HG03060 (cell line): ENCODE measurements around the gene TPRA1.

Experiments used
- ATAC-seq: cut with Tn5 transposase; IDR thresholded peaks from one replicate; pipeline ENCODE4 v1.9.1; 2021; ENCODE audit warnings: low read depth, moderate number of reproducible peaks; ENCODE audit not compliant: unreplicated experiment

The TPRA1 gene

DNA sequence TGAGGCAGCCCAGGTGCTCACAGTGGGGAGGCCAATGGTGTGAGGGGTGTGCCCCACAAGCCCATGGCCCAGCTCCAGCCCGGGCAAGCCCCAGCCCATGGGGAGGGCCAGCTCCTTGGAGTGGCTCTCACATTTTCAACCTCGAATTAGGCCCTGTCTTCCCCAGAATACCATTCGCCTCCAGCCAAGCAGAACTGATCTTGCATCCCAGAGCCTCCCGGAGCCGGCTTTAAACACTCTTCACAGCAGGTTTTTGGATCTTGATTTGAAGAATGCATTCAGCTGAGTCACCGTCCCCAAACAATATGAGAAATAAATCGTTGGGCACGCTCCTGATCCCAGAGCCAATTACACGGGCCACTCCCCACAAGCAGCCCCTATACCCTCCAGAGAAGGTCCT lies 23.7 kb downstream of the TPRA1 start:
- no peak for ATAC-seq

DNA sequence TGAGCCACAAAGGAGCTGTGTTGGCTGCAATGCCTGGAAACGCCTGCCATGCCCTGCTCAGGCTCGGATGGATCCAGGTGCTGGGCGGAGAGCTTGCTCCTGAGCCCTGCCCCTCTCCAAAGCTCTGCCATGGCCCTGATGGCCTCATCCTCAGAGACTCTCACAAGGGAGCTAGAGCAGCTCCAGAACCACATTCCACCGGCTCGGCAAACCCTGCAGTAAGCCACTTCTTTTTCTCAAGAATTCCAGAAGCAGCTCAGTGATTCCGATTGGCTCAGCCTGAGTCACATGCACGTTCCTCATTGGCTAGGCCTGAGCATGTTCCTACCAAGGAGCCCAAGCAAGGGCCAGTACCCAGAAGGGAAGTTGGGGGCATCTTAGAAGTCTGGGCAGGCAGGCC lies 24.8 kb downstream of the TPRA1 start:
- no peak for ATAC-seq

DNA sequence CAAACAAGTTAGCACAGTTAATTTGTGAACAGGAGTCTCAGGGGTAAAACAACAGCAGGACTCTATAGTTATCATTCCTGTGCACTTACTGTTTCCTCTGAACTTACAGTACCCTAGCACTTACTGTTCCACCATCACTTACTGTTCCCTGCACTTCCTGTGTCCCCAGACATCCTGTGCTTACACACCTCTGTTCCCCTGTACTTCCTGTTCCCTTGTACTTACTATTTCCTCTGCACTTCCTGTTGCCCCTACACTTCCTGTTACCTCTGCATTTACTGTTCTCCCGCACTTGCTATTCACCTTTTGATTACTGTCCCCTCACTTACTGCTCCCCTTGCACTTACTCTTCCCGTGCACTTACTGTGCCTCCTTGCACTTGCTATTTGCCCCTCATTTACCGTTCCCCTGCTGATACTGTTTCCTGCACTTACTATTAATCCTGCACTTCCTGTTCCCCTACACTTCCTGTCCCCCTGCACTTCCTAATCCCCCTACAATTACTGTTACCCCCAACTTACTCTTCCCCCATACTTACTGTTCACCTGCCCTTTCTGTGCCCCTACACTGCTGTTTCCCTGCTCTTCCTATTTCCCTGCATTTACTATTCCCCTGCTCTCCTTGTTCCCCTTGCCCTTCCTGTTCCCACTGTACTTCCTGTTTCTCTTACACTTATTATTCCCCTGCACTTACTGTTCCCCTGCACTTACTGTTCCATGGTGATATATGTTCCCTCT lies 30.3 kb downstream of the TPRA1 start:
- no peak for ATAC-seq

DNA sequence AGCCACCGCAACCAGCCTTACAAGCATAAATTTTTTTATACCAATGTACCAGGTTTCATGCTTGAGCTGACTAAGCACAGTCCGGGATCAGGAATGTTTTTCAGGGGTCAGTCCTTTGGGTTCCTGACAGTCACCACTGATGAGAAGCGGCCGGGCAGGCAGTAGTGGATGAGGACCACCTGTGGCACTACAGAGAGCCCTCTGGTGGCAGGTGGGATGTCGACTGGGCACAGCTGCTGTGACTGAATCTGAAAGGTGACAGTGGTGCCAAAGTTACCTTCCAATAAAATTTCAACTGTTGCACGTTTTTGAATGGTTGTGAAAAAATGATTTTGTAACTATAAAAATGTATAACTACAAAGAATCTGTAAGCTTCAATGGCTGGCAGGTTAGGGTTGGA lies 34.0 kb downstream of the TPRA1 start:
- no peak for ATAC-seq

DNA sequence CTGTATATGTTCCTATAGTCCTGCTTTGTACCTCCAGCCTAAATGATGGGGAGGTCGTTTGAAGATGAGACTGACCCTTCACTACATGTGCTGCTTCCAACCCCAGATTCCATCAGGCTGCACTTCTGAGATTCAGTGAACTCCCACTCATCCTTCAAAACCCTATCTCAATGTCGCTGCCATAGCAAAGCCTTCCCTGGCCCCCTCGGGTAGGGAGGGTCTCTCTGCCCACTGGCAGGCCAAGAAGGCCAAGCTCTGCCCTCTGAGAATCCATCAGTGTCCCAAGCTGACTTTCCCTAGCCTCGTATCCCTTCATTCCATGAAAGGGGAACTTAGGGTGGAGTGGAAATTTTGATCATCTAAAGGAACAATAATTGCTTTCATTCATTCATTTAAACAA lies 35.4 kb downstream of the TPRA1 start:
- ATAC-seq, result no peak

DNA sequence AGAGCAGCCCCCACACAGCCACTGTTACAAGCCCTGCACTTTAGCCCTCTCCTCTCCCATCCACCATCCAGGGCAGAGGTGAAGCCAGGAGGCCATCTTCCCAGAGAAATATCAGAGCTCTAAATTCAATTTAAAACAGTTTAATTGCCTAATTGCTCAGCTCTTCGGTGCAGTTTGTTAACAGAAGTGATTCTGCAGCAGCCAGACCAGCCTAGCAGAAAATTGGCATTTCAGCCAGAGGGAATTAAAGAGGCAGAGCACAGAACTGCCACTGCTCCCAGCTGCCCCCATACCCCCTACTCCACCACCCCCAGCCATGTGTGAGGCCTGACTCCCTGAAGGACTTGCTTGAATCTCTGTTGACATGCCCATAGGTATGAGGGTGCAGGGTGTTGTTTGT lies 38.5 kb downstream of the TPRA1 start:
- ATAC-seq, result no peak

DNA sequence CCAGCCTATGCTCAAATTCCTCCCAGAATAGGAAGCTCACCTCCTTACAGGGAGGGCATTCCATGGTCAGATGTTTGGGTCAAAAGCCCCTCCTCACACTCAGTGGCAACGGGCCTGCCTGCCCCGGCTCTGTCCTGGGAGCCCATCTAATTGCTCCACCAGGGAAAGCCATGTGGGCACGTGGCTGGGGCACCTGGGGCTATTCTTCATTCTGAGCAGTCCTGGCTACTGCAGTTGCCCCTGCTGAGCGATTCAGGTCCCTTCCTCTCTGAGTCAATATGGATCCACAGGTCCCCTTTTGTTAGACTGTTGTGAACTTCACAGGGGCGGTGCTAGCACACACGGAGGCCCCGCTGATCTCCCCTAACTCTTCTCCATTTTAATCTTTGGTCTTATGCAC lies 39.4 kb downstream of the TPRA1 start:
- no peak for ATAC-seq

DNA sequence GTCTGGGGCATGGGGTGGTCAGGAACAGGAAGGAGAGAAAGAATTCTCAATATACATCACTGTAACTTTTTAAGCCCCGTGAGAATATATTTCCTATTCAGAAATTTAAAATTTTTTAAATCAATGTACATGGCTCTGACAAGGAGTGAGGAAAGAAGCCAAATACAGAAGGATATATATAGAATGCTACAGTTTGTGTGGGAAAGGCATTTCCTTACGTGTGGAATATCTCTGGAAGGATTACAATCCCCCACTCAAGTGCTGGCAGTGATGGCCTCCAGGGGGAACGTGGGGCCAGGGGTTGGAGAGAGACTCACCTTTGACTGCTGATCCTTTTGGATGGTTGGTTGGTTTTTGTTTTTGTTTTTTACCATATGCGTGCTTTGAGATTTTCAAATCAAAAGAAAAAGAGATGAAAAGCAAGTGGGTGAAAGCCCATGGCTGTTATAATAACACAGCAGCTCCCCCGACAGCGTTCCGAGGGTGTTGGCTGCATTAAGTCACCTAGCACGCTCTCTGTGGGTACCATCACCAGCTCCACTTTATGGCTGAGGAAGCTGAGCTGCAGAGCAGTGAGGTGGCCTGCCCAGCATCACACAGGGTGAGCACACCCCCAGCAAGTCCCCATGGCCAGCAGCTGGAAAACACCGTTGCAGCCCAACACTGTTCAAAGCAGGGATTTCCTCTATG lies 39.9 kb downstream of the TPRA1 start:
- no peak for ATAC-seq

DNA sequence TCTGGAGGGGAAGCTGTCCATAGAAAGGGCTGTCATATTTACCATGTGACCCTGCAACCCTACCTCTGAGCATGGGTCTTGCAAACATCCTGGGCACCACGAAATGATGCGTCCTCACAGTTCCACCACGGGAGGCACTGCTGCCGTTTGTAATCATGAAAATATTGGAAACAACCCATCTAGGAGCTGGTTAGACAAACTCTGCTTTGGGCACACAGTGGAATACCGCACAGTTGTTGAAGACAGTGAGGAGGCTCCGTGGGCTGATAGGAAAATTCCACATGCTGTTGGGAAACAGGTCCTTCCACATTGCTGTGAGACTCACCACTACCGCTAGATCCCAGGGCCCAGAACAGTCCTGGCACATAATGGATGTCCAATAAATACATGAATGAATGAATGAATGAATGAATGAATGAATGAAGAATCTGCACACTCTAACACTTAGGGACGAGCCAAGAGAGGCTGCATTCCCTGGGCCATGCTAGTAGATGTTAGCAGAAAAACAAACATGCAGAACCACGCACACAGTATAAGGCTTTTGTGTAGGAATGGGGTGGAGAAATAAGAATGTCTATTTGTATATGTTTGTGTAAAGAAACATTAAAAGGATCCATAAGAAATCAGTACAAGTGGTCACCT lies 40.6 kb downstream of the TPRA1 start:
- no peak for ATAC-seq

DNA sequence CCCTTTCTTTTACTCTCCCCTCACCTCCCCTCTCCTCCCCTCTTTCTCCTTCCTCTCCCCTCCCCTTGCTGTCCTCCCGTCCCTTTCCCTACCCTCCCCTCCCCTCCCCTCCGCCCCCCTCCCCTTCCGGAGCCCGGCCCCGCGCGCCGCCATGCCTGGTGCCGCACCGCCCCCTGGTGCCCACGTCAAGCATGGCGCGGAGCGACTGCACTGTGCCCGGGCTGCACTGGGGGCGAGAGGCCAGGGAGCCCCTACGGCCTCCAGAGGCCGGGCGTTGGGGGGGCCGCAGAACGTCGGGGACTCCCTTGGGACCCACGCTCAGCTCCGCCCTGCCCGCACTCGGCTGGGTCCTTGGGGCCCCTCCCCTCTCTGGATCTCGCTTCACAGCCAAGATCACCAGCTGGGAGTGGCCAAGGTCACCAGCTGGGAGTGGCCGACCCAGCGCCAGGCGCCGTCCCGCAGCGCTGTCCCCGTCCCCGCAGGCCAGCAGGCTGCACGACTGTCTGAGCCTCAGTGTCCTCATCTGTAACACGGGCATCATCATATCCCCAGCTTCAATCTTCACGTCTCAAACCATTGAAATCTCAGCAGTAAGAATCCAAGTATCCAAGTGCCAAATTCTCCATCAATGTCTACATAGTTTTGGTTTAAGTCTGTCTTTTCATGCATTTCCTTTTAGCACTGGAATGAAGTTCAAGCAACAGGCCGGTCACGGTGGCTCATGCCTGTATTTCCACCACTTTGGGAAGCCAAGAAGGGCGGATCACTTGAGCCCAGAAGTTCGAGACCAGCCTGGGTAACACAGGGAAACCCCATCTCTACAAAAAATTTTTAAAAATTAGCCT lies 42.5 kb downstream of the TPRA1 start:
- no peak for ATAC-seq

DNA sequence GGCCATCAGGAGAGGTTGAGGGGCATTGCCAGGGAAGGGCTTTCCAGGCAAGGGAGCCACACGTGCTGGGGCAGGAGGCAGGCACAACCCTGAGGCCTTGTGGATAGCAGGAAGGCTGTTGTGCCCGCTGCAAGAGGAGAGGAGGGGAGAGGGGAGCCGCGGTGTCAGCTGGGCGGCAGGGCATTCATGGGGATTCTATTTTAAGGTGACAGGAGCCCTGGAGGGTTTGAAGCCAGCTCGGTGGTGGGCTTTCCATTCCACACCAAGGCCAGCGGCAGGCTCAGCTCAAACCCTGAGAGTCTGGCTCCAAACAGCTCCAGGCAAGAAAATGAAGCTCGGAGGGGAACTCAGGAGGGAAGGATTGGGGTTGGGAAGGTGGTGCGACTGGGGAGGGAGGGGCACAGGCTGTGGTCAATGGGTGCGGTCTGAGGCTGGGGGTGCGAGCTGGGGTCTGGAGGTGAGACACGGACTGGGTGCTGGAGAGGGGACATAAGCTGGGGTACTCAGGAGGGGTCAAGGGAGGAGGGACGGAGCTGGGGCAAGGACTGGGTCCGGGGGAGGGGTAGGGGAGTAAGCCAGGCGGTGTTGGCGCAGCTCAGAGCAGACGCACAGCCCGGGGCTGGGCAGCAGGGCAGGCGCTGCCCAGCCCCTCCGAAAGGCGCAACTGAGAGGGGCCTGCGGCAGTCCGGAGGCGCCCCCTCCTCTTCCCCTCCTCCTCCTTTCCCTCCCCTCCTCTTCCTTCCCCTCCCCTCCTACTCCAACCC lies 43.4 kb downstream of the TPRA1 start:
- ATAC-seq, result no peak

DNA sequence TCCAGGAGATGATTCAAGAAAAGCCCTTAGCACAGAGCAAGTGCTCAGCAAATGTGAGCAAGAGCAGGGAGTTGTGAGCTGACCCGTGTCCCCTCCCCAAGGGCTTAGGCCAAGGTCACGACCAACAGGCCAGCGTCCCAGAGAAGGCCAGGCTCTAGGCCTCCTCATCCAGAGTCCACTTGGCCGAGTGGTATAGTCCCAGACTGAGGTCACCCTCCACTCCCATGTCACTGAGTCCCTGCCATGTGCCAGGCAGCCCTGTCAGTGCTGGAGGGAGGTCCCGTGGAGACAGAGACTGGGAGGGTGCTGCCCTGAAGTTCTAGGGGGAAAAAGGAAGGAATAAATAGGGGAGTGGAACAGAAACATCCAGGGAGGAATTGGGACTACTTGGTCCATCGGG lies 44.0 kb downstream of the TPRA1 start:
- ATAC-seq, result no peak

DNA sequence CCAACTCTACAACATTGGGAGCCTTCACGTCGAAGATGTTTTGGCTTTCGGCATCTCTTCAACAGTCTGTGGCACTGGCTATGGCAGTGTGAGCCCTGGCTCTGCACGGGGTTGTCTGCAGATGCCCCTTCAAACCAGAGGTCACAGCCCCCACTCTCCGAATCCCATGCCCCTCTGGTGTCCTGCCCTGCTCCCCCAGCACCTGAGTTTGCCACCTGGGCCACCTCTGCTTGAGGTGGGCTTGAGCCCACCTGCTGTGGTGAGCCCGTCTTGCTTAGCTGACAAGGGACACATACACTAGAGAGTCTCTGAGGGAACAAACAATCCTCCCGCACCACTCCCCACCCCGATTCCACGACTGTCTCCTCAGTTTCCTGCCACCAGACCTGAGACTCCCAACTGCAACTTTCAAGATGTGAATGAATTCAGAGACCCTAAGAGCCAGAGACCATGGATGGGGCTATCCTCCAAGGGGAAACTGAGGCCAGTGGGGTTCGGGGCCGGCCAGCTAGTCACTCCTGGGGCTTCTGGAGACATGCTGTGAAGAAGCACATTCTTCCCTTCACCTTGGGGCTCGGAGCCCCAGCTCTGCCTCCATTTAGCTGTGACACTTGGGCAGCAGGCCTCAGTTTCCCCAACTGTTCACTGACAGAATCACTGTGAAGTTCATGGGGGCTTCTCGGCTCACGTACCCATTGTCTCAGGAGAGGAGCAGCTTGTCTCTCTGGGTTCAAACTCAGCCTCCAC lies 44.6 kb downstream of the TPRA1 start:
- no peak for ATAC-seq

DNA sequence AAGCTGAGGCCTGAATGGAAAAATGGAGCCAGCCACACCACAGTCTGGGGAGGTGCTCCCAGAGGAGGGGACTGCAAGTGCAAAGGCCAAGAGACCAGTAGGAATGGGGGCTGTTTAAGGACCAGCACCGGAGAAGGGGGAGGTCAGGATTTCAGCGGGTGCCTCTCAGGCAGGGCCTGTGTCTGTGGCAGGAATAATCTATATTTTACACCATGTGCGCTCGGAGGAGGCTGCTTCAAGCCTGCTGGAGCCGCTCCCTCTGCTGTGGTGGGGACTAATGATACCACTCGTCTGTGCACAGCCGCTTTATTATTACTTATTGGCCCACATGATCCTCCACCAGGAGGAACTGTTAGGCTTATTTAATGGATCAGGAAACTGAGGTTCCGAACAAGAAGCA lies 45.3 kb downstream of the TPRA1 start:
- ATAC-seq, result no peak

DNA sequence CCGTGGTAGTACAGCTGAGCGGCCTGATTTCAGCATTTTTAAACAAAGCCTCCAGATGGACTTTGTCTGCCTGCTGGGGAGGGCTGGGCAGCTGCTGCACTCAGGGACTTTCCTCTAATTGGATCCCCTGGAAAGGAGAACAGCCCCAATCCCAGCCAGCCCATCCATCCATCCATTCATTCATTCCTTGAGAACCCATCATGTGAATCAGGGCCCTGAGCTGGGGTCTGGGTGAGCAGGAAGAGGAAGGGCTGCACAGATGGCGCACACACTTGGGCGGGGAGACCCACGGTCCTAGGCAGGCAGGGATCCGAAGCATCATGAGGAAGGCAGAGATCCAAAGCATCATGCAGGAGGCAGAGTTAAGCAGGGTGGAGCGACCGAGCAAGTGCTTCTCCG lies 45.7 kb downstream of the TPRA1 start:
- ATAC-seq, result no peak

DNA sequence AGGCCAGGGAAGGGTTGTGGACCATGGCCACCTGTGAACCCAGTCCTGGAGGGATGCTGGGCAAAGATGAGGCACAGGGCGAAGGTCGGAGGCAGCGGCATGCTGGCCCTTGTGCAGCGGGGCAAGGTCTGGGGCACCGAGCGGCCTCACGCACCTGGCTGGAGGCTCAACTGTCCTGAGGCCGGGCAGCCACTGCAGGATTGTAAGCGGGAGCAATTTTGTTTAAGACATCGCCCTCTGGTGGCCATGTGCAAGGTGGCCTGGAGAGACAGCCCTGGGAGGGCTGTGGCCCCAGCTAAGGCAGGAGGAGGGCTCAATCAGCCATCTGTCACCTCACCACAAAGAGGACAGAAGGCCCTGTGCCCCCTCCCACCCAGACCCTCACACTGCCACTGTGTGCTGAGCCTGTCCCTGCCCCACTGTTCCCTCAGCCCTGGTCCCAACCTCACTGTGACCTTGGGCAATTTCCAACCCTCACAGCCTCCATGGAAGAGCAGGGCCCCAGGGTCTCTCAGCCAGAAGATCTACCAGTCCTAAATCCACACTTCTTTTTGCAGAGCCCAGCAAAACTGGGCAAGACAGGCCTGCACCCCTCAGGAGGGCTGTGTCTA lies 46.2 kb downstream of the TPRA1 start:
- ATAC-seq, result no peak

DNA sequence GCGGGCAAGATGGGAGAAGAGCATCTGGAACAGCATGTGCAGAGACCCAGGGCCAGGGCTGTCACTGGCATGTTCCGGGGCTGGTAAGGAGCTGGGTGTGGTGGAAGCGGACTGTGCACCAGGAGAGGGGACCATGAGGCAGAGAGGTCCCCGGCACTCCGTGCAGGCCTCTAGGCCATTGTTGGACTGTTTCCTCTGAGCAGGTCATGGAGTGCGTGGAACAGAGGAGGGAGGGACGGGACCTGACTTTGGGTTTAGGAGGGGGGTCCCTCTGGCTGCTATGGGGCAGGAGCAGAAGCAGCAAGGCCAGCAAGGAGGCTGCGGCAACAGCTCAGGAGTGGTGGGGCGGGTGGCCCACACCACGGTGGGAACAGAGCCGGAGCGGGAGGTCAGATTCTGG lies 47.1 kb downstream of the TPRA1 start:
- no peak for ATAC-seq

DNA sequence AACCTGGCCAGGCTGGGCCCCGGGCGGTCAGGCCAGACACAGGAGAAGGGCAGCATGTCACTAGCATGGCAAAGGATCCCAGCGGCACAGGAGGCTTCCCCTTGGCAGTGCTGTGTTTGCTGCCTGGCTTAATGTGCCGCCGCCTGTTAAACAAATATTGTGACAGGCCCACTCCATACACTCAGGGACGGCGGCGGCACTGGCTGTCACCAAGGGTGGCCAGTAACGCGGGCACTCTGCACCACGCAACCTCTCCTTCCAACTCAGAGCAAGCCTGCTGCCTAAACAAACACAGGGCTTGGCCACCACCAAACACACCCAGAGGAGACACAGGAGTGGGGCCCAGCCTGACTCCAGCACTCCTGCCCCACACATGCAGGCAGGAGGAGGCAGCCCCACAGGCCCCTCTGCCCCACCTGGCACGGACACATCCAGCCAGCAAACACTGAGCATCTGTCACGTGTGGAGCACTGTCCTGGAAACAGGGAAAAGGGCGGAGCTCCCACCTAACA lies 48.0 kb downstream of the TPRA1 start:
- ATAC-seq, result no peak

DNA sequence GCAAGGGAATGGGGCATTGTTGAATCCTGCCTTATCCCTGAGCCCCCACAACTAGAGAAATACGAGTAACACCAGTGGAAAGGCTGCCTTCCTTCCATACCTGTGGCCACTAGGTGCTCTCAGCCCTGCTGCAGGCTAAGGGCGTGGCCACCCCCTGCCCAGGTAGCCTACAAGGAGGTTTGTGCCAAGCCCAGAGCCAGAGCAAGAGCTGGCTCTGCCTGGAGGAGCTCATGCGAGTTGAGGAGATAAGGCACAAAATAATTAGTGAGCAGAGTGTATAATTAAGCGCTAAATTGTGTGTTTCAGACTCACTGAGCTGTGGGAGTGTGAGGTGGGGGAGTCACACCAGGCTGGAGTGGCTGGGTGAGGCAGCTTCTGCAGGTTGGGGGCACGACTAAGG lies 49.2 kb downstream of the TPRA1 start:
- ATAC-seq, result no peak
